ENCODE results near the gene GPC6. TPM values are rescaled to one million over a fixed set of nuclear protein-coding genes. Genes with fewer than 3 reads are reported as not detected.
"Not testable (repeated sequence)": the region's sequence is repeated elsewhere in the genome, so short reads cannot be mapped to it uniquely, and the experiment has no call there.

GPC6 gene
- total RNA-seq, 2 experiments from 2014 or later, result not detected

- Mint-ChIP-seq H3K4me3 (no peak overlapping the region), H3K9me3 (no peaks in the 10 kb centered on the region), H3K36me3 (no peaks in the 10 kb centered on the region), H3K27ac (no peak overlapping the region), H3K27me3 (peaks cover 3% of the 10 kb centered on the region), H3K4me1 (ENCODE audit: low read depth) (peaks cover 16% of the 10 kb centered on the region)
- POLR2A ChIA-PET, result no interaction called here
- CTCF ChIA-PET, result no interaction called here
- intact Hi-C loops (cut with micrococcal nuclease), result no loop called here
- DNase-seq, result no peak
Measured at GRCh38 chr13:94343243-94343585, 1116.6 kb downstream of the GPC6 start.

GRCh38 chr13:94343687-94344086 is 1117.1 kb downstream of the GPC6 start:
- H3K27ac Mint-ChIP-seq; DNase-seq; H3K4me3 Mint-ChIP-seq; H3K9me3 Mint-ChIP-seq; H3K36me3 Mint-ChIP-seq; H3K27me3 Mint-ChIP-seq; intact Hi-C loops (cut with micrococcal nuclease): not testable (repeated sequence)
- H3K4me1 Mint-ChIP-seq (ENCODE audit: low read depth), result peaks cover 16% of the 10 kb centered on the region
- ChIA-PET POLR2A (interaction anchor here (0.5 kb wide), 1 partner anchor 79 kb away, joined by 3 read pairs; no protein-coding TSS in a partner anchor), CTCF (interaction anchor here (1.0 kb wide), 1 partner anchor 18 kb away, joined by 4 read pairs; no protein-coding TSS in a partner anchor)

GRCh38 chr13:94344126-94344818 is 1117.7 kb downstream of the GPC6 start:
- ChIA-PET CTCF (interaction anchor here (1.0 kb wide), 1 partner anchor 18 kb away, joined by 4 read pairs; no protein-coding TSS in a partner anchor), POLR2A (interaction anchor here (0.5 kb wide), 1 partner anchor 80 kb away, joined by 3 read pairs; no protein-coding TSS in a partner anchor)
- Mint-ChIP-seq H3K27ac (no peak overlapping the region), H3K27me3 (peaks cover 4% of the 10 kb centered on the region), H3K4me1 (ENCODE audit: low read depth) (peaks cover 16% of the 10 kb centered on the region), H3K4me3 (no peak overlapping the region), H3K9me3 (no peaks in the 10 kb centered on the region), H3K36me3 (no peaks in the 10 kb centered on the region)
- no peak for DNase-seq
- intact Hi-C loops (cut with micrococcal nuclease), result no loop called here

GRCh38 chr13:94345374-94346195 is 1119.0 kb downstream of the GPC6 start:
- Mint-ChIP-seq H3K36me3 (no peaks in the 10 kb centered on the region), H3K4me1 (ENCODE audit: low read depth) (peaks cover 17% of the 10 kb centered on the region), H3K27ac (no peak overlapping the region), H3K9me3 (no peaks in the 10 kb centered on the region), H3K4me3 (no peak overlapping the region), H3K27me3 (peaks cover 2% of the 10 kb centered on the region)
- ChIA-PET CTCF (no interaction called here), POLR2A (no interaction called here)
- DNase-seq, result no peak
- intact Hi-C loops (cut with micrococcal nuclease), result loop anchor here (1.0 kb wide), 2 partner anchors 18 to 551 kb away; no protein-coding TSS in a partner anchor

- no peak overlapping the region for H3K27ac Mint-ChIP-seq
Measured at GRCh38 chr13:94346261-94347019, 1119.8 kb downstream of the GPC6 start.

GRCh38 chr13:94351292-94351990 is 1124.8 kb downstream of the GPC6 start:
- CTCF ChIA-PET, result interaction anchor here (1.0 to 3.1 kb wide), 2 partner anchors 10 to 12 kb away, joined by 3 to 17 read pairs; no protein-coding TSS in a partner anchor
- no peaks in the 10 kb centered on the region for H3K36me3 Mint-ChIP-seq
- DNase-seq, result peak; percentile 28
- no peak overlapping the region for H3K4me3 Mint-ChIP-seq
- no peak overlapping the region for H3K27ac Mint-ChIP-seq
- peaks cover 20% of the 10 kb centered on the region for H3K4me1 Mint-ChIP-seq (ENCODE audit: low read depth)
- peaks cover 2% of the 10 kb centered on the region for H3K27me3 Mint-ChIP-seq
- POLR2A ChIA-PET, result no interaction called here
- H3K9me3 Mint-ChIP-seq, result no peaks in the 10 kb centered on the region
- intact Hi-C loops (cut with micrococcal nuclease), result loop anchor here (1.0 to 5.0 kb wide), 3 partner anchors 68 to 1199 kb away; no protein-coding TSS in a partner anchor

More at GRCh38 chr13:94346261-94347019, 1119.8 kb downstream of the GPC6 start:
- peaks cover 2% of the 10 kb centered on the region for H3K27me3 Mint-ChIP-seq
- H3K4me1 Mint-ChIP-seq (ENCODE audit: low read depth), result peaks cover 24% of the 10 kb centered on the region
- H3K9me3 Mint-ChIP-seq, result no peaks in the 10 kb centered on the region
- ChIA-PET CTCF (no interaction called here), POLR2A (interaction anchor here (0.5 to 0.6 kb wide), 2 partner anchors 10 to 43 kb away, joined by 3 read pairs; no protein-coding TSS in a partner anchor)
- intact Hi-C loops (cut with micrococcal nuclease), result loop anchor here (1.0 kb wide), 2 partner anchors 19 to 552 kb away; no protein-coding TSS in a partner anchor
- no peak overlapping the region for H3K4me3 Mint-ChIP-seq
- DNase-seq, result peak; percentile 52
- H3K36me3 Mint-ChIP-seq, result no peaks in the 10 kb centered on the region

GRCh38 chr13:94352057-94352456 is 1125.5 kb downstream of the GPC6 start:
- POLR2A ChIA-PET, result no interaction called here
- no peaks in the 10 kb centered on the region for H3K9me3 Mint-ChIP-seq
- no peaks in the 10 kb centered on the region for H3K36me3 Mint-ChIP-seq
- no peak overlapping the region for H3K27ac Mint-ChIP-seq
- DNase-seq, result no peak
- intact Hi-C loops (cut with micrococcal nuclease), result loop anchor here (5.0 kb wide), 2 partner anchors 115 to 1200 kb away; no protein-coding TSS in a partner anchor
- CTCF ChIA-PET, result interaction anchor here (1.0 to 3.1 kb wide), 2 partner anchors 10 to 12 kb away, joined by 3 to 17 read pairs; no protein-coding TSS in a partner anchor
- H3K4me3 Mint-ChIP-seq, result no peak overlapping the region
- H3K4me1 Mint-ChIP-seq (ENCODE audit: low read depth), result peaks cover 14% of the 10 kb centered on the region
- peaks cover 2% of the 10 kb centered on the region for H3K27me3 Mint-ChIP-seq

- no peak overlapping the region for H3K27ac Mint-ChIP-seq
- H3K4me3 Mint-ChIP-seq, result no peak overlapping the region
- DNase-seq, result no peak
- H3K9me3 Mint-ChIP-seq, result no peaks in the 10 kb centered on the region
- peaks cover 5% of the 10 kb centered on the region for H3K27me3 Mint-ChIP-seq
- H3K4me1 Mint-ChIP-seq (ENCODE audit: low read depth), result peaks cover 12% of the 10 kb centered on the region
- intact Hi-C loops (cut with micrococcal nuclease), result loop anchor here (5.0 kb wide), 2 partner anchors 116 to 1201 kb away; no protein-coding TSS in a partner anchor
- H3K36me3 Mint-ChIP-seq, result no peaks in the 10 kb centered on the region
- CTCF ChIA-PET, result interaction anchor here (3.1 kb wide), 1 partner anchor 8 kb away, joined by 17 read pairs; no protein-coding TSS in a partner anchor
- POLR2A ChIA-PET, result no interaction called here
Measured at GRCh38 chr13:94353167-94353710, 1126.6 kb downstream of the GPC6 start.

- ChIA-PET POLR2A (no interaction called here), CTCF (no interaction called here)
- peaks cover 5% of the 10 kb centered on the region for H3K27me3 Mint-ChIP-seq
- no peak overlapping the region for H3K4me3 Mint-ChIP-seq
- no peaks in the 10 kb centered on the region for H3K36me3 Mint-ChIP-seq
- H3K9me3 Mint-ChIP-seq, result no peaks in the 10 kb centered on the region
- intact Hi-C loops (cut with micrococcal nuclease), result no loop called here
- H3K27ac Mint-ChIP-seq, result no peak overlapping the region
- DNase-seq, result no peak
- peaks cover 6% of the 10 kb centered on the region for H3K4me1 Mint-ChIP-seq (ENCODE audit: low read depth)
Measured at GRCh38 chr13:94359875-94360274, 1133.3 kb downstream of the GPC6 start.

GRCh38 chr13:94362411-94362909 is 1135.9 kb downstream of the GPC6 start:
- intact Hi-C loops (cut with micrococcal nuclease), result no loop called here
- POLR2A ChIA-PET, result no interaction called here
- H3K4me1 Mint-ChIP-seq (ENCODE audit: low read depth), result peaks cover 6% of the 10 kb centered on the region
- H3K36me3 Mint-ChIP-seq, result no peaks in the 10 kb centered on the region
- peaks cover 8% of the 10 kb centered on the region for H3K27me3 Mint-ChIP-seq
- no peak overlapping the region for H3K27ac Mint-ChIP-seq
- DNase-seq, result peak; percentile 73
- H3K4me3 Mint-ChIP-seq, result no peak overlapping the region
- H3K9me3 Mint-ChIP-seq, result no peaks in the 10 kb centered on the region
- CTCF ChIA-PET, result interaction anchor here (0.7 to 2.7 kb wide), 9 partner anchors 11 to 255 kb away, joined by 3 to 17 read pairs (median 4); no protein-coding TSS in a partner anchor

- Mint-ChIP-seq H3K27me3 (peaks cover 25% of the 10 kb centered on the region), H3K9me3 (no peaks in the 10 kb centered on the region), H3K27ac (no peak overlapping the region), H3K4me3 (no peak overlapping the region), H3K4me1 (ENCODE audit: low read depth) (peaks cover 6% of the 10 kb centered on the region), H3K36me3 (no peaks in the 10 kb centered on the region)
- ChIA-PET POLR2A (no interaction called here), CTCF (no interaction called here)
- intact Hi-C loops (cut with micrococcal nuclease), result no loop called here
- DNase-seq, result no peak
Measured at GRCh38 chr13:94366677-94367076, 1140.1 kb downstream of the GPC6 start.
